ENCODE results near the gene WDR53.
"Not testable (repeated sequence)": the region's sequence is repeated elsewhere in the genome, so short reads cannot be mapped to it uniquely, and the experiment has no call there.

WDR53 gene

DNA sequence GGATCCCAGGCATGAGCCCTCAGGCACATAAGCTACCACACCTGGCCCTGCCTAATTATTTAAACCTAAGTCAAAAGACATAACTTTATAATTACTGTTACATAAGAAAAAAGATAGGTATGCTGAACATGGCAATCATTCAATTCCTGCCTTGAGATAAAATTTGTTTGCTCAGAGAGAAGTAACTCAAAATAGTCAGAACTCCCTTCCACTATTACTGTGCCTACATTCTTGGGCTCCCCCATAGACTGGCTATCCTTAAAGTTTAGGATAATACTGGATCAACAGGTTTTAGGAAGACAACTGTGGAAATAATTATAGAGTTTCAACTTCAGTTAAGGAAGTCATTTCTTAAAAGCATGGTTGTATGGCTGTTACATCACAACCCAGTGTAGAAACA lies 9.9 kb downstream of the WDR53 start:
- DNase-seq = no peak

DNA sequence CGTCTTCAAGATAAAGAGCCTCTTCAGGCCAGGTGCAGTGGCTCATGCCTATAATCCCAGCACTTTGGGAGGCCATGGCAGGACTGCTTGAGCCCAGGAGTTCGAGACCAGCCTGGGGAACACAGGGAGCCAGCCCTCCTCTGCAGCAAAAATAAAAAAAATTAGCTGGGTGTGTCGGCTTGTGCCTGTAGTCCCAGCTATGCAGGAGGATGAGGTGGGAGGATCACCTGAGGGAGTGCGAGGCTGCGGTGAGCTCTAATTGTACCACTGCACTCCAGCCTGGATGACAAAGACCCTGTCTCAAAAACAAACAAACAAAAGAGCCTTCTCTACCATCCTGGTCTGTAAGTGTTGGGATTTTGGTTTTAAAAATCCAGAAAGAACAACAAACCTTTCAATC lies 11.1 kb downstream of the WDR53 start:
- DNase-seq = no peak

DNA sequence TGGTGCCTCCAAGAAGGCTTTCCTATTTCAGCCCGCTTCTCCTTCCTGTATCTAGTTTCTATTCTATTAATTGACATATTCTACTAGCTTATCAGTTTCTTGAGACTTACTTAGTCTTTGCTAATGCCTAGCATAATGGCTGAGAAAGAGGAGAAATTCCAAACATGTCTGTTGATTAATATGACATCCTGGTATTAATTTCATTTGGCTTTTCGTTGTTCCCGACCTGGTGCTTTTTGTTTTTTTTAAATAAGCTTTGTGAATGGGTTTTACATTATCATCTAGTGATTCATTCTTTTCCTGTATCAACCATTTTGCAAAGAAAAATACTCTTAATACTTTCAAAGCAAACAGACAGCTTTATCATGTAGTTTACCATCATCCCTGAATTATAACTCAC lies 13.1 kb downstream of the WDR53 start:
- no peak for DNase-seq

DNA sequence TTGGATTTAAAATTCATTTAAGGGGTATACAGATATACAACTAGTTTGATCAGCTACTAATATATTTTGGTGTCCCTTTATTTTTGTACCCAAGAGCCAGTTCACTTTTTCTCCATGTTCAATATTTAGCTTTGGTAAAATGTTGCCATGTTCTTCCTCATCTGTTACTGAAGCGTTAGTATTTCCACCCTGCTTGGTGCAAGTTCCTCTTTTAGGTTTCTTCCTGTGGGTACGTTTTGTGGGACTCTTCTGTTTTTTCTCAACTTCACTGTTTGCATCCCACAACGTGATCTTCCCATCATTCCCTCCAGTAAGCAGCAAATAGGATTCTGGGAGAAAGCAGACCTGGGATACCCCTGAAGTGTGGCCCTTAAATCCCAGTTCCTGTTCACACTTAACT lies 14.1 kb downstream of the WDR53 start:
- peak; percentile 63 to 66 for DNase-seq

DNA sequence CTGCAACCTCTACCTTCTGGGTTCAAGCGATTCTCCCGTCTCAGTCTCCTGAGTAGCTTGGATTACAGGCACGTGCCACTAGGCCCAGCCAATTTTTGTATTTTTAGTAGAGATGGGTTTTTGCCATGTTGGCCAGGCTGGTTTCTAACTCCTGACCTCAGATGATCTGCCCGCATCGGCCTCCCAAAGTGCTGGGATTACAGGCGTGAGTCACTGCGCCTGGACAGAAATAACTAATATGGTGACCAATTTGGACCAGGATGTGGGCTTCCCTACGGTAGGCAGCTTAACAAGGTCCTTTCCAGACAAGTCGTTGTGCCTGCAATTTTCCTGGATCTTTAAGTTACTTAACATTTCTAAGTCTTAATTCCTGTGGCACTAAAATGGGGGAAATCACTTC lies 14.8 kb downstream of the WDR53 start:
- DNase-seq = no peak

DNA sequence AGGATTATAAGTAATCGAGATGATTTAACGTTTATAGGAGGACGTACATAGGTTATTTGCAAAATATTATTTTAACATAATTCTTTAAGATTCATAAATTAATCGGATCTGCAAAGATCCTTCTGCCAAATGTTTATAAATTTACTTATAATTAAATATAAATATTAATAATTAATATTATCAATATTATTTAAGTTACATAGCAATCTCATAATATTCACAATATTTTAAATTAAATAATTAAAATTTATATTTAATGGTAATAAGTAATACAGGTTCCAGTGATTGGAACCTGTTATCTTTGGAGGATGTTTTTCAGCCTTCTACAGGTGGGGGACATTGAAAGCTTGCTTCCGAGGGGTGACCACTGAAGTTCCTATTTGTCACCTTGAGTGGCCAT lies 16.1 kb downstream of the WDR53 start:
- no peak for DNase-seq

DNA sequence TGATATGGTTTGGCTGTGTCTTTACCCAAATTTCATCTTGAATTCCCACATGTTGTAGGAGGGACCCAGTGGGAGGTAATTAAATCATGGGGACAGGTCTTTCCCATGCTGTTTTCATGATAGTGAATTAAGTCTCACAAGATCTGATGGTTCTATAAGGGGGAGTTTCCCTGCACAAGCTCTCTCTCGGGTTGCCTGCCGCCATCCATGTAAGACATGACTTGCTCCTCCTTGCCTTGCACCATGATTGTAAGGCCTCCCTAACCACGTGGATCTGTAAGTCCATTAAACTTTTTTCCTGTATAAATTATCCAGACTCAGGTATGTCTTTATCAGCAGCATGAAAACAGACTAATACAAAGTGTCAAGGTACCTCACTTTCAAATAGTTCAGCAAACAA lies 18.2 kb downstream of the WDR53 start:
- not testable (repeated sequence) for DNase-seq

DNA sequence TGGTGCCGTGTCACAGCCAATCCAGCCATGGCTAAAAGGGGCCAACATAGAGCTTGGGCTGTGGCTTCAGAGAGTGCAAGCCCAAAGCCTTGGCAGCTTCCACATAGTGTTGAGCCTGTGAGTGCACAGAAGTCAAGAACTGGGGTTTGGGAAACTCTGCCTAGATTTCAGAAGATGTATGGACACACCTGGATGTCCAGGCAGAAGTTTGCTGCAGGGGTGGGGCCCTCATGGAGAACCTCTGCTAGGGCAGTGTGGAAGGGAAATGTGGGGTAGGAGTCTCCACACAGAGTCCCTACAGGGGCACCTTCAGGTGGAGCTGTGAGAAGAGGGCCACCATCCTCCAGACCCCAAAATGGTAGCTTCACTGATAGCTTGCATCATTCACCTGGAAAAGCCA lies 19.0 kb downstream of the WDR53 start:
- not testable (repeated sequence) for DNase-seq

DNA sequence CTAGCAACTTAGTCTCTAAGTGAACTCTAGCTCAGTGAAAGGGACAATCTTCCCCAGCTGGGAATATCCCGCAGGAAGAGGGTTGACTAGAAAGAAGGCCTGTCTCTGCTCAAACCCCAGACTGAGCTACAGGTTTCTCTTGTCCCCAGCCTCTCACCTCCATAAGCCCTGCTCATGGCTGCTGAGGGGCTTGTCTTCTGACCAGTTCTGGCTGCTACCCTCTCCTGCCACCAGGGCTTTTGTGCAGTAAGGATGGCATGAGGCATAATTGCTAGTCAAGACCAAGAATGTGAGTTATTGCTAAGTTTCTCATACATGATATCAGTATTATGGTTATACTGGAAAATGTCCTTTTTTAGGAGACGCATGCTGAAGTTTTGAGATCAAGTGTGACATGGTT lies 21.3 kb downstream of the WDR53 start:
- DNase-seq = no peak

DNA sequence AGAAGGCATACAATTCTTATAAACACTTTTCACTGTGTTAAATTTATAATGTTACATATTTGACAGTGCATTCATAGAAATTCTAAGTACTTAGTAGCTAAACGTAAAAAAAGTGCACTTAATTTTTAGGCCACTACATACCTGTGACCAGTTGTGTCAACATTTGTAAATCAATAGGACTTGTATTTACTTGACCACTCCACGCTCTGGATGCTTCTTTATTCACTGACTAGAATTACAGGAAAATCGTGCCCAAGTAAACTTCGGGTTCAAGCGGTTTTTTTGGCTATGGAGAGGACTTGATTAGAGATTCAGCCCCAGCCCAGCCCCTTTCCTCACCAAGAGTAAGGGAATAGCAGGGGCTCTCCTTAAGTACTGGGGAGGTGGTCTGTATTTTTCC lies 21.8 kb downstream of the WDR53 start:
- DNase-seq = no peak

DNA sequence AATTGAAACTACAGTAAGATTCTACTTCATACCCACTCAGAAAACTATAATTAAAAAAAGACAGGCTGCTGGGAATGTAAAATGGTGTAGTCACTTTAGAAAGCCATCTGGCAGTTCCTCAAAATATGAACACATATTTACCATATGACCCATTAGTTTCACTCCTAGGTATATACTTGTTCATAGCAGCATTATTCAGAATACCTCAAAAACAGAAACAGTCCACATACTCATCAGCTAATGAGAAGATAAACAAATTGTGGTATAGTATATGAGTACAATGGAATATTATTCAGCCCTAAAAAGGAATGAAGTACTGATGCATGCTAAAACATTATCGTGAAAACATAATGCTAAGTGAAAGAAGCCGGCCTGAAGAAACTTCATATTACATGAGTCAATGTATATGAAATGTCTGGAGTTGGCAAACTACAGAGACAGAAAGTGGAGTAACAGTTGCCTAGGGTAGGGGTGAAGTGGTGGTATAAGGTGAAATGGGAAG lies 23.8 kb downstream of the WDR53 start:
- no peak for DNase-seq

DNA sequence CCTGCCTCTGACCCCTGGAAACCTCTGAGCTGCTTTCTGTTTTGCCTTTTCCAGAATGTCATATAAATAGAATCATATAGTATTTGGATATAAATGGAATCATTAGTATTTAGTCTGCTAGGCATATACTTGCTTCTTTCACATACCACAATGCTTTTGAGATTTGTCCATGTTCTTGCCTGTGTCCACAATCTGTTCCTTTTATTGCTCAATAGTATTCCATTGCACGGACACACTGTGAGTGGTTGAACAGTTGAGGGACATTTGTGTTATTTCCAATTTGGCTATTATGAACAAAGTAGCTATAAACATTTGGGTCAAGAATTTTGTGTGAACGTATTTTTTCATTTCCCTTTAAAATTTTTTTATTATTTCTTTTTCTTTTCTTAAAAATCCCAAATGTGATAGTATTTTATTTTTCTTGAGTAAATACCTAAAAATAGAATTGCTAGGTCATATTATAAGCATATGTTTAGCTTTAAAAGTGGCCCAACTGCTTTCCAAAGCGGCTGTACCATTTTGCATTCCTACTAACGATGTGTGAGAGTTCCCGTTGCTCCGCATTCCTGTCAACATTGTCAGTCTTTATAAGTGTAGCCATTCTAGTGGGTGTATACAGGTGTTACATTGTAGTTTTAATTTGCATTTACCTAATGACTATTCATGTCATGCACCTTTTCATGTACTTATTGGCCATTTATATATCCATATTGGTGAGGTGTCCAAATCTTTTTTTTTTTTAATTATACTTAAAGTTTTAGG lies 26.5 kb downstream of the WDR53 start:
- no peak for DNase-seq

DNA sequence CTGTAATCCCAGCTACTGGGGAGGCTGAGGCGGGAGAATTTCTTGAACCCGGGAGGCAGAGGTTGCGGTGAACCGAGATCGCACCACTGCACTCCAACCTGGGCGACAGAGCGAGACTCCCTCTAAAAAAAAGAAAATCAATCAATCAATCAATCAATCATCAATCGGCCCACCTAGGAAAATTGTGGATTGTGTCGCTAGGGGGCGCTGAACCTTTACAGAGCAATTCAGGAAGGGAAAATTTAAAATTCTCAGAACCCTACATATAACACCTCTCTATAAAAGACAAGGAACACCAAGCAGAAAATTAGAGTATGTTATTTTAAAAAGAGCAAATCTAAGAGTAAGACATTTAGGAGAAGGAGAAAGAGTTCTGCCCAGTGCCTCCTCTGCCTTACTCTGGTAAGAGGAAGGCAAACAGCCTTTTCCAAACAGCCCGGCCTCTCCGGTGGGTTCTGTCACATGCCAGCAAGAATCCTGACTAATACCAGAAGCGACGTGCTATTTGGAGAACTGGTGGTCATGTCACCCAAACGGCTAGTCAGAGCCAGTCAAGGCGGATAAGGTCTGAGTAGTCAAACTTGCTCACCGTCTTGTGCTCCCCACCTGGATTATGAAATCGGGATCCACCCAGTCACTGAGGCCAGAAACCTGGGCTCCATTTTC lies 30.9 kb downstream of the WDR53 start:
- DNase-seq = peak; percentile 28 to 50

DNA sequence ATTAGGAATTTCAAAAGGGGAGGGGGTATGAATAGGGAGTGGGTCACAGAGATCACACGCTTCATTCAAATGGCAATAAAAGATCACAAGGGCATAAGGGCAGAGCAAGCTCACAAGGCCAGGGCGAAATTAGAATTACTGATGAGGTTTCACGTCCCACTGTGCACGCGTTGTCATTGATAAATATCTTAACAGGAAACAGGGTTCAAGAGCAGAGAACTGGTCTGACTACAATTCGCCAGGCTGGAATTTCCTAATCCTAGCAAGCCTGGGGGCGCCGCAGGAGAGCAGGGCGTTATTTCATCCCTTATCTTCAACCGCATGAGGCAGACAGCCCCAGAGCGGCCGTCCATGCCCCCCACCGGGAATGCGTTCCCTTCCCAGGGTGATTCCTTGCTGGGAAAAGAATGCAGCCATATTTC lies 35.1 kb downstream of the WDR53 start:
- DNase-seq = no peak

DNA sequence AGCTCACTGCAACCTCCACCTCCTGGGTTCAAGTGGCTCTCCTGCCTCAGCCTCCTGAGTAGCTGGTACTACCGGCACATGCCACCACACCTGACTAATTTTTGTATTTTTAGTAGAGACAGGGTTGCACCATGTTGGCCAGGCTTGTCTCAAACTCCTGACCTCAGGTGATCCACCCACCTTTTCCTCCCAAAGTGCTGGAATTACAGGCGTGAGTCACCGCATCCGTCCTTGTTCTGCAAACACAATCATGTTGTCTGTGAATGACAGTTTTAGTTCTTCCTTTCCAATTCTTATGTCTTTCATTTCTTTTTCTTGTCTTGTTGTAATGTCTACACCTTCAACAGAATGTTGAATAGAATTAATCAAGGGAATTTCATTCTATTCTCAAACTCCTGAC lies 36.9 kb downstream of the WDR53 start:
- peak; percentile 59 to 72 for DNase-seq

DNA sequence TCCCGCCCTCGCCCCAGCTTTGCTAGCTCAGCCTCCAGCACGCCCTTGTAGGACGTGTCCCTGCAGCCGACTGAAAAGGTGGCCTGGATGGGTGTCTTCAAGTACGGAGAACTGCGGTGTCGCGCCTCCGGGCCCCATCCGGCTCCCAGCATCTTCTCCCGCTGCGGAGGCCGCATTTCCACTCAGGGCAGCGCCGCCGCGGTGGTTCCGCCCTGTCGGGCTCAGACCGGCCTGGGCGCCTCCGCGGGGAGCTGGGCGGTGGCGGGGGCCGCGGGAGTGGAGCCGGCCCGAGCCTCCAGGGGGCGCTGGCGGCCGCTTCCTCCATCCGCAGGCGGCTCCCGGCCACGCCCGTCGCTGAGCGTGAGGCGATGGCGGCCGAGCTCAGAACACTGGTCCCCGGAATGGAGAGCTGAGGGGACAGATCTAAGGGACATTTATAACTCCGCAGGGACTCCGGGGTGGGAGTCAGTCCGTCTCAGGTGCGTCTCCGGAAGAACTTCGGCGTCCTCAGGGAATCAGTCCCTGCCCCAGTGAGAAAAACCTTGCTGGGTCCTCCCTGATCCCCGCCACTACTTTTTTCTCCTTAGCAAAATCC lies 39.6 kb downstream of the WDR53 start:
- peak; percentile 82 to 88 for DNase-seq

DNA sequence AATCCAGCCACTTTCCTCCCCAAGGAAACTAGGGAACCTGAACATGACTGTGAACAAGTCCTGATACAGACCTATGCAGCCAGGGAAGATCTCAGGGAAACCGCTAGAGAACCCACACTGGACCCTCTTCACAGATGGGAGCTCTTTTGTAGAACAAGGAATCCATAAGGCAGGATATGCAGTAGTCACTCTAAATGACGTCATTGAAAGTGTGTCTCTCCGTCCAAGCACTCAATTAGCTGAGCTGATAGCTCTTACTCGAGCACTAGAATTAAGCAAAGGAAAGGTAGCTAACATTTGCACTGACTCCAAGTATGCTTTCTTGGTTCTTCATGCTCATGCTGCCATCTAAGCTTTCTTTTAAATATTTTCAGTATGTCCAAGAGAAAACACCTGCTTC lies 43.2 kb downstream of the WDR53 start:
- DNase-seq = no peak

DNA sequence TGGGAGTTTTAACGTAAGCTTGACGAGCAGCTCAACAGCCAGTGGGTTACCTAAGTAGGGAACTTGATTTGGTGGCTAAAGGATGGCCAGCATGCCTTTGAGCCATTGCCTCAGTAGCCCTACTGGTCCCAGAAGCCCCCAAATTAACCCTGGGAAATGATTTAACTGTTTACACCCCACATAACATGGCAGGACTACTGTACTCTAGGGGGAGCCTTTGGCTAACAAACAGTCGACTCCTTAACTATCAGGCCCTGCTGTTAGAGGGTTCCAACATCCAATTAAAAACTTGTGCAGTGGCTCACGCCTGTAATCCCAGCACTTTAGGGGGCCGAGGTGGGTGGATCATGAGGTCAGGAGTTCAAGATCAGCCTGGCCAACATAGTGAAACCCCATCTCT lies 43.8 kb downstream of the WDR53 start:
- peak in 1 of 2 donors; percentile 12 for DNase-seq

DNA sequence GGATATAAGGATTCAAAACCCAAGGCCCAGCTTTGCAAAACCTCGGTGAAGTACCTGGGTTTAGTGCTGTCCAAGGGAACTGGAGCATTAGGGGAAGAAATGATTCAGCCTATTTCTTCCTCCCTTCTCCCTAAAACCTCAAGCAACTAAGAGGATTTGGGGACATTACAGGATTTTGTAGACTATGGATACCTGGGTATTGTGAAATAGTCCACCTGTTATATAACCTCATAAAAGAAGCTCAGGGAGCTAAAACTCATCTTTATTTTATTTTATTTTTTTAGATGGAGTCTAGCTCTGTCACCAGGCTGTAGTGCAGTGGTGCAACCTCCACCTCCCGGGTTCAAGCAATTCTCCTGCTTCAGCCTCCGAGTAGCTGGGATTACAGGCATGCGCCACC lies 44.5 kb downstream of the WDR53 start:
- DNase-seq = no peak

DNA sequence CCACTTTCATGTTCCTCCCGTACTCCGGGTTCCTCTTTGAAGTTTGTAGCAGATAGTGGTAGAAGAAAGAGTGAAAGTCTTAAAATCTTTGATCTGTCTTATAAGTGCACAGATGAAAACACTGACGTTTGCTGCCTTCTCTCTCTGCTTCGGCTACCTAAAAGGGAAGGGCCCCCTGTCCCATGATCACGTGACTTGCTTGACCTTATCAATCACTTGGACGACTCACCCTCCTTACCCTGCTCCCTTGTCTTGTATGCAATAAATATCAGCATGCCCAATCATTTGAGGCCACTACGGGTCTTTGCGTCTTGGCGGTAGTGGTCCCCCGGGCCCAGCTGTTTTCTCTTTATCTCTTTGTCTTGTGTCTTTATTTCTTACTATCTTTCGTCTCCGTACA lies 47.1 kb downstream of the WDR53 start:
- DNase-seq = not testable (repeated sequence)

DNA sequence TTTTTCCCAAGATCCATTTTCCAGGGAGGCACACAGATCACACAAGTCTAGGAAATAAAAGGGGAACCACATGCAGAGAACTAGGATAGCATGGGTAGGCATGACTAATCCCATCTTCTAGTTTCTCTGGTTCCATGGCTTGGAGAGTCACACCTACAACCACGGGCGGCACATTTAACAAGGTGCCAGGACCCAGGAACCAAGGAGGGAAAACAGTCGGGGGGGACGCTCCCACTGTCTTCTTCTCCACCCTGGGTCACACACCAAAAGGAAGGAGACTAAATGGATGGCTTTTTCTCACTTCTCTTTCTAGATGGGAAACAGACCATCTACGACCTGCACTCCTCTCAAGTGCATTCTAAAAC lies 48.7 kb downstream of the WDR53 start:
- DNase-seq = no peak

DNA sequence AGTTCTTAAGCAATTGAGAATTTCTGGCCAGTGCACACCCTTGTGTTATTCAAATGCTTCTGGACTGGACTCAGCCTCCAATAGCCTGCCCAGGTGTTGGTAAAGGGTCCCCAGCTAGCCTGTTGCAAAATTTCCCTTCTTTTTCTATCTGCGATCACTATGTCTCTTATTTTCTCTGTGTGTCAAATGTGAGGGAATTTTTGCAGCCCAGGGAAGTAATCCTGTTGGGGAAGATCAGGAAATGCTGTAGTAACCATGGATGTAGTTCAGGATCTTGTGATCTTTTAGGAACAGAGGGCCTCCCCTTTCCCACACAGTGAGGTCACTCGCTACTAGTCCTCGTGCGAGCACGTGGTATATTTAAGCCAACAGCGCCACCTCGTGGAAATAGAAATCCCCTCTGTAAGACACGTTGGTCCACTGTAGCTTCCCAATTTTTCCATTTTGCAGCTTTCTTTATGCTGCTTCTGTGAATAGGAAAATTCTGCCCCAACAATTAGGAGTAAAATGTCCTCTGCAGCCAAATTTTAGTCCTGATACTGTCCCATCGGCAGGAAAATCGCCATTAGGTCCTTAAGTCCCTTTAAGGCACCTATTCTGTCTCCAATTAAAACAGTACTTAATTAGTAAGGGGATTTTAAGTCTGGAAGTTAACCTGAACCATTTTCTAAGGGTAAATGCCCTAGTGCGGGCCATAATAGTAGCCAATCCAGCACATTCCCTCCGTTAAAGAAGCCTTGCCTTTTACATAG lies 49.2 kb downstream of the WDR53 start:
- DNase-seq = peak; percentile 91 to 95

DNA sequence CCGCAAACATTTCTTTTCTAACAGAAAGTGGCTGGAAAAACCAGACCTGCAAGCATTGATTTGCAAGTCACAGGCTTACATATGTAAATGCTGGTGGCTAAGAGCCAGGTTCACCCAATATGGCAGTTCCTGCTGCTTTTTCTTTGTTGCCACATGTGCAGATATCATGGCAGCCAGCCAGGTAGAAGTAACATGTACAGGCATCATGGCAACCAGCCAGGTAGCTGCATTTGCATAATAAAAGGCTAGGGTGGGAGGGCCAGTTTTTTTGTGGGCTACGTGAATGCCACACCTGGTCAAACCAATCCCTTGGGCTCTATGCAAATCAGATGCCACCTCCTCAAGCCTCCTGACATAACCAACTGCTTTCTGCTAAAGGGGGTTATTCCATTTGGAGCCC lies 50.4 kb downstream of the WDR53 start:
- DNase-seq = no peak
